COLO829 (cell line): ENCODE measurements around the gene DPF3.
A peak's percentile ranks its signal among the peaks of the same experiment; 100 is the strongest.

ENCODE experiments used
- DNase-seq: peaks from one replicate; pipeline ENCODE4 v3.0.0; 2012; ENCODE audit warnings: low spot score

DPF3 gene

GRCh38 chr14:72715850-72716228 lies 178.1 kb downstream of the DPF3 start:
- no peak for DNase-seq

- DNase-seq = no peak
Observed at GRCh38 chr14:72715215-72715849, 178.6 kb downstream of the DPF3 start.

- DNase-seq = no peak
Observed at GRCh38 chr14:72714871-72715214, 179.1 kb downstream of the DPF3 start.

GRCh38 chr14:72714094-72714493 lies 179.8 kb downstream of the DPF3 start:
- no peak for DNase-seq

- DNase-seq = no peak
Observed at GRCh38 chr14:72711936-72712335, 182.0 kb downstream of the DPF3 start.

GRCh38 chr14:72709916-72710611 lies 183.8 kb downstream of the DPF3 start:
- DNase-seq = no peak

GRCh38 chr14:72708708-72709475 lies 185.0 kb downstream of the DPF3 start:
- DNase-seq = peak; percentile 71

- no peak for DNase-seq
Observed at GRCh38 chr14:72708222-72708621, 185.7 kb downstream of the DPF3 start.

GRCh38 chr14:72706485-72706884 lies 187.4 kb downstream of the DPF3 start:
- no peak for DNase-seq

- no peak for DNase-seq
Observed at GRCh38 chr14:72704502-72704901, 189.4 kb downstream of the DPF3 start.

- no peak for DNase-seq
Observed at GRCh38 chr14:72701605-72702004, 192.3 kb downstream of the DPF3 start.

GRCh38 chr14:72701237-72701565 lies 192.7 kb downstream of the DPF3 start:
- DNase-seq = no peak

GRCh38 chr14:72700338-72701236 lies 193.3 kb downstream of the DPF3 start:
- DNase-seq = no peak

GRCh38 chr14:72699852-72700257 lies 194.0 kb downstream of the DPF3 start:
- no peak for DNase-seq

- DNase-seq = no peak
Observed at GRCh38 chr14:72699443-72699842, 194.5 kb downstream of the DPF3 start.

- no peak for DNase-seq
Observed at GRCh38 chr14:72692696-72693095, 201.2 kb downstream of the DPF3 start.

GRCh38 chr14:72690324-72690723 lies 203.6 kb downstream of the DPF3 start:
- no peak for DNase-seq

GRCh38 chr14:72688990-72689671 lies 204.8 kb downstream of the DPF3 start:
- DNase-seq = no peak

- DNase-seq = no peak
Observed at GRCh38 chr14:72686832-72687231, 207.1 kb downstream of the DPF3 start.

- DNase-seq = no peak
Observed at GRCh38 chr14:72686101-72686500, 207.8 kb downstream of the DPF3 start.

GRCh38 chr14:72685456-72685855 lies 208.4 kb downstream of the DPF3 start:
- DNase-seq = no peak

- no peak for DNase-seq
Observed at GRCh38 chr14:72683787-72684186, 210.1 kb downstream of the DPF3 start.
